BLaER1 (cell line): ENCODE measurements around the gene PDIA2.

ENCODE experiments used
- H3K27ac ChIP-seq: shearing (Covaris generic); formaldehyde crosslinking; 2 replicates; pipeline ENCODE4 v1.8.1; 2022
- H3K27me3 ChIP-seq: shearing (Covaris generic); formaldehyde crosslinking; 2 replicates; pipeline ENCODE4 v1.8.1; 2022
- H3K36me3 ChIP-seq: shearing (Covaris generic); formaldehyde crosslinking; 2 replicates; pipeline ENCODE4 v1.8.1; 2022
- H3K4me1 ChIP-seq: shearing (Covaris generic); formaldehyde crosslinking; 2 replicates; pipeline ENCODE4 v1.8.1; 2022
- H3K4me2 ChIP-seq: shearing (Covaris generic); formaldehyde crosslinking; 2 replicates; pipeline ENCODE4 v1.8.1; 2022
- H3K4me3 ChIP-seq: shearing (Covaris generic); formaldehyde crosslinking; 2 replicates; pipeline ENCODE4 v1.8.1; 2022
- H3K9ac ChIP-seq: shearing (Covaris generic); formaldehyde crosslinking; 2 replicates; pipeline ENCODE4 v1.8.1; 2022
- H3K9me3 ChIP-seq: shearing (Covaris generic); formaldehyde crosslinking; 2 replicates; pipeline ENCODE4 v1.8.1; 2022
- H4K20me1 ChIP-seq: shearing (Covaris generic); formaldehyde crosslinking; 2 replicates; pipeline ENCODE4 v1.8.1; 2022
- Cebpa-rat ChIP-seq: shearing (Covaris generic); IDR thresholded peaks from 2 replicates; pipeline ENCODE4 v1.8.1; 2022

The PDIA2 gene

GRCh38 chr16:293043-293775 lies 10.2 kb downstream of the PDIA2 start:
- peaks cover 79% of the 10 kb centered on the region for H3K36me3 ChIP-seq

GRCh38 chr16:296276-296675 lies 13.3 kb downstream of the PDIA2 start:
- H3K4me1 ChIP-seq = peaks cover 29% of the 10 kb centered on the region
- peaks cover 71% of the 10 kb centered on the region for H3K36me3 ChIP-seq
- H4K20me1 ChIP-seq = peaks cover 66% of the 10 kb centered on the region
- no peak overlapping the region for H3K27ac ChIP-seq
- no peaks in the 10 kb centered on the region for H3K9me3 ChIP-seq
- peak overlapping the region; percentile 78 for H3K4me2 ChIP-seq
- H3K27me3 ChIP-seq = no peaks in the 10 kb centered on the region
- no peak for TF ChIP-seq Cebpa-rat
- no peak overlapping the region for H3K9ac ChIP-seq
- no peak overlapping the region for H3K4me3 ChIP-seq

More at GRCh38 chr16:293043-293775, 10.2 kb downstream of the PDIA2 start:
- Histone ChIP-seq H3K9ac (no peak overlapping the region), H3K4me1 (peaks cover 33% of the 10 kb centered on the region), H3K4me3 (no peak overlapping the region), H3K27me3 (no peaks in the 10 kb centered on the region), H3K27ac (no peak overlapping the region), H3K9me3 (no peaks in the 10 kb centered on the region), H3K4me2 (no peak overlapping the region), H4K20me1 (peaks cover 78% of the 10 kb centered on the region)
- TF ChIP-seq Cebpa-rat = no peak

GRCh38 chr16:296806-297510 lies 14.0 kb downstream of the PDIA2 start:
- peaks cover 71% of the 10 kb centered on the region for H3K36me3 ChIP-seq
- H4K20me1 ChIP-seq = peaks cover 66% of the 10 kb centered on the region

GRCh38 chr16:297832-298231 lies 14.9 kb downstream of the PDIA2 start:
- Histone ChIP-seq H3K4me2 (peak overlapping the region; percentile 78), H3K9ac (peak overlapping the region; percentile 29; the same call in 1 of the 2 replicates), H3K4me3 (no peak overlapping the region), H3K36me3 (peaks cover 71% of the 10 kb centered on the region), H4K20me1 (peaks cover 62% of the 10 kb centered on the region), H3K27me3 (no peaks in the 10 kb centered on the region), H3K4me1 (peaks cover 29% of the 10 kb centered on the region), H3K9me3 (no peaks in the 10 kb centered on the region), H3K27ac (no peak overlapping the region)
- no peak for TF ChIP-seq Cebpa-rat

More at GRCh38 chr16:296806-297510, 14.0 kb downstream of the PDIA2 start:
- Histone ChIP-seq H3K4me1 (peaks cover 29% of the 10 kb centered on the region), H3K27me3 (no peaks in the 10 kb centered on the region), H3K27ac (no peak overlapping the region), H3K4me2 (peak overlapping the region; percentile 78), H3K4me3 (no peak overlapping the region), H3K9ac (peak overlapping the region; percentile 29; the same call in 1 of the 2 replicates), H3K9me3 (no peaks in the 10 kb centered on the region)
- no peak for TF ChIP-seq Cebpa-rat

- peaks cover 80% of the 10 kb centered on the region for H3K36me3 ChIP-seq
- no peak overlapping the region for H3K9ac ChIP-seq
- H3K27me3 ChIP-seq = no peaks in the 10 kb centered on the region
- no peak overlapping the region for H3K4me2 ChIP-seq
- no peak overlapping the region for H3K27ac ChIP-seq
- TF ChIP-seq Cebpa-rat = no peak
- peaks cover 62% of the 10 kb centered on the region for H4K20me1 ChIP-seq
- H3K4me3 ChIP-seq = no peak overlapping the region
- peaks cover 22% of the 10 kb centered on the region for H3K4me1 ChIP-seq
- no peaks in the 10 kb centered on the region for H3K9me3 ChIP-seq
These were observed 18.3 kb downstream of the PDIA2 start for GRCh38 chr16:301235-301634.

- no peak overlapping the region for H3K9ac ChIP-seq
- no peak overlapping the region for H3K4me2 ChIP-seq
- no peaks in the 10 kb centered on the region for H3K9me3 ChIP-seq
- peaks cover 15% of the 10 kb centered on the region for H3K4me1 ChIP-seq
- no peaks in the 10 kb centered on the region for H3K27me3 ChIP-seq
- H3K36me3 ChIP-seq = peaks cover 85% of the 10 kb centered on the region
- H3K27ac ChIP-seq = no peak overlapping the region
- H4K20me1 ChIP-seq = peaks cover 62% of the 10 kb centered on the region
- no peak overlapping the region for H3K4me3 ChIP-seq
- TF ChIP-seq Cebpa-rat = no peak
These were observed 19.0 kb downstream of the PDIA2 start for GRCh38 chr16:301950-302349.

GRCh38 chr16:303760-304505 lies 21.0 kb downstream of the PDIA2 start:
- H3K9me3 ChIP-seq = no peaks in the 10 kb centered on the region
- H4K20me1 ChIP-seq = peaks cover 62% of the 10 kb centered on the region
- H3K36me3 ChIP-seq = peaks cover 88% of the 10 kb centered on the region
- H3K27ac ChIP-seq = no peak overlapping the region
- no peak for TF ChIP-seq Cebpa-rat
- H3K27me3 ChIP-seq = no peaks in the 10 kb centered on the region
- H3K4me3 ChIP-seq = no peak overlapping the region
- H3K4me2 ChIP-seq = no peak overlapping the region
- H3K4me1 ChIP-seq = peaks cover 17% of the 10 kb centered on the region
- no peak overlapping the region for H3K9ac ChIP-seq

- TF ChIP-seq Cebpa-rat = no peak
- 0 out of 2 replicates have a peak overlapping the region, but pooled peaks have one; percentile 34 for H3K9ac ChIP-seq
- H3K4me2 ChIP-seq = no peak overlapping the region
- no peak overlapping the region for H3K4me3 ChIP-seq
- H3K9me3 ChIP-seq = no peaks in the 10 kb centered on the region
- peak overlapping the region; percentile 28; the same call in 1 of the 2 replicates for H3K27ac ChIP-seq
- H3K4me1 ChIP-seq = peaks cover 35% of the 10 kb centered on the region
- H4K20me1 ChIP-seq = peaks cover 73% of the 10 kb centered on the region
- H3K36me3 ChIP-seq = peaks cover 91% of the 10 kb centered on the region
- H3K27me3 ChIP-seq = no peaks in the 10 kb centered on the region
These were observed 23.1 kb downstream of the PDIA2 start for GRCh38 chr16:305916-306626.

- Histone ChIP-seq H3K27ac (no peak overlapping the region), H3K9me3 (no peaks in the 10 kb centered on the region), H3K4me1 (peaks cover 35% of the 10 kb centered on the region), H3K27me3 (no peaks in the 10 kb centered on the region), H3K4me3 (no peak overlapping the region), H4K20me1 (peaks cover 72% of the 10 kb centered on the region), H3K4me2 (no peak overlapping the region), H3K9ac (0 out of 2 replicates have a peak overlapping the region, but pooled peaks have one; percentile 34), H3K36me3 (peaks cover 92% of the 10 kb centered on the region)
- no peak for TF ChIP-seq Cebpa-rat
These were observed 24.0 kb downstream of the PDIA2 start for GRCh38 chr16:306911-307370.
